SIG-M5 treated with dmso at 0.1 percent for 504 hours (cell line): Measurements from ENCODE around the gene ZNF525.
A peak's percentile ranks its signal among the peaks of the same experiment; 100 is the strongest.
"Not testable (repeated sequence)": the region's sequence is repeated elsewhere in the genome, so short reads cannot be mapped to it uniquely, and the experiment has no call there.

Source experiments
- DNase-seq: peaks from one replicate; lab custom pipeline; 2025; ENCODE audit not compliant: unreplicated experiment; lab: John Stamatoyannopoulos, UW

ZNF525 gene

DNA sequence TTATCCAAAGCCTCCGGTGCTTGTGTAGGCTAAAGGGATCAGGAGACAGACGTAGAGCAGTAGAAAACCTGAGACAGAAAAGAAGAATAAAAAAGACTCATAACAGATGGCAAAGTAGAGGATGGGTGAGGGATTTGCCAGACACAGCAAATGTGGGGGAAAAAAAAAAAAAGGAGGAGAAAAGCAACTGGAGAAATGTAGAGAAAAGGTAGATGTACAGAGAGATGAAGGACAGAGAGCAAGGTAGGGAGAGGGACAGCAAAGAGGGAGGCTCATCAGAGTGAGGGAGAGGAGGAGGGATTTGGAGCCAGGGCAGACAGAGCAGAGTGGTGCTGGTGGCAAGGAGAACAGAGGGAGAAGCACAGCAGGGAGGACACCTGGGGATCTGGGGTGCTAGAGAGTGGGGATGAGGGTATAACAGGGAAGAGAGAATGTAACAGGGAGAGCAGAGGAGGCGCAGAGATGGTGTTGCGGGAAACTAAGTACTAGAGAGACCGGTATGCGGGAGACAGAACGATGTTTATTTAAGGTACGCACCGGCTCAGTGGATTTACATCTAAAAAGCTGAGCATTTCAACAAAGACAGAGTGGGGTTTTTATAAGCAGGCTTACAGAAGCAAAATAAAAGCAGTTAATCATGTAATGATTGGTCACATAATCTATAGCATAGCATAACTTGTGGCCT lies 30.5 kb downstream of the ZNF525 start:
- DNase-seq: not testable (repeated sequence)

- no peak for DNase-seq
These were observed 31.0 kb downstream of the ZNF525 start for GRCh38 chr19:53396525-53396868.

- DNase-seq: not testable (repeated sequence)
These were observed 32.4 kb downstream of the ZNF525 start for GRCh38 chr19:53397918-53398317.

DNA sequence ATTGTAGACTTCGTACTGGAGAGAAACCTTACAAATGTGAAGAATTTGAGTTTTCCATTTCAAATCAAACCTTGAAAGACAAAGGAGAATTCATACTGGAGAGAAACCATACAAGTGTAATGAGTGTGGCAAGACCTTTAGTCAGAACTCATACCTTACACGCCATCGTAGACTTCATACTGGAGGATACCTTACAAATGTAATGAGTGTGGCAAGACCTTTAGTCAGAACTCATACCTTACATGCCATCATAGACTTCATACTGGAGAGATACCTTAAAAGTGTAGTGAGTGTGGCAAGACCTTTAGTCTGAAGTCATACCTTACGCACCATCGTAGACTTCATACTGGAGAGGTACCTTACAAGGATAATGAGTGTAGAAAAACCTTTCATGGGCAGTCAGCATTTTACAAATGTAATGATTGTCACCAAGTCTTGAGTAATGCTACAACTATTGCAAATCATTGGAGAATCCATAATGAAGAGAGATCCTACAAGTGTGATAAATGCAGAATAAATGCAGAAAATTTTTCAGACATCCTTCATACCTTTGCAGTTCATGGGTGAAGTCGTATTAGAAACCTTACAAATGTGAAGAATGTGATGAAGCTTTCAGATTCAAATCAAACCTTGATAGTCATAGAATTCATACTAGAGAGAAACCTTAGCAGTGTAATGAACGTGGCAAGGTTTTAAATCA lies 44.1 kb downstream of the ZNF525 start:
- DNase-seq: no peak

- not testable (repeated sequence) for DNase-seq
These were observed 55.2 kb downstream of the ZNF525 start for GRCh38 chr19:53420520-53421315.

DNA sequence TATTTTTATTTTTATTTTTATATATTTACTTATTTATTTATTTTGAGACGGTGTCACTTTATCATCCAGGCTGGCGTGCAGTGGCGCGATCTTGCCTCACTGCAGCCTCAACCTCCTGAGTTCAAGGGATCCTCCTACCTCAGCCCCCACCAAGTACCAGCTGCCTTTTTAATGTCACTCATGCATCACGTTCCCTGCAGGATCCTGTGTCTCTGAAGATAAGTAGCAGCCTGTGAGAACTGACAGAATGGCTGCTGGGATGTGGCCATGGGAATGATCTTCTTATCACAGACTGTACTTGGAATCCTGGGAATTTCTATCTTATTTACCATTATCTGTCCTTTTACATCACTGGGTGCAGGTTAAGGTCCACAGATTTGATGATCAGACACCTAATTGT lies 57.0 kb downstream of the ZNF525 start:
- DNase-seq: no peak

- DNase-seq: not testable (repeated sequence)
These were observed 57.6 kb downstream of the ZNF525 start for GRCh38 chr19:53423074-53423473.

DNA sequence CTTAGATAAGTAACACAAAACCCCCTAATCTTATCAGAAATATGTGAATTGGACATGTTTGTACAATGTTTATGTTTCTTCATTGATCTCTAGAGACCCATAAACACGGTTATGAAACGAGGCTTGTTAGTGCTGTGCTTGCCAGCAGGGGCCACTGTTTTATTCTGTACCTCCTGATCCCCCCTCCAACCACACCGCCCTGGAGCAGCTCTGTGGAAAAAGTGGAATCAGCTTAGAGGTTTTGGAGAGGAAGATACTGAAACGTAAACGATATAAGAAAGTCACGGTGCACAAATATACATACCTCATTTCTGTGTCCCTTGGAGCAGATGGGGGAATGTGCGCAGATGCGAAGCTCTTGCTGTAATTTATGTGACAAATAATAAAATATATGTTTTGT lies 58.2 kb downstream of the ZNF525 start:
- not testable (repeated sequence) for DNase-seq

DNA sequence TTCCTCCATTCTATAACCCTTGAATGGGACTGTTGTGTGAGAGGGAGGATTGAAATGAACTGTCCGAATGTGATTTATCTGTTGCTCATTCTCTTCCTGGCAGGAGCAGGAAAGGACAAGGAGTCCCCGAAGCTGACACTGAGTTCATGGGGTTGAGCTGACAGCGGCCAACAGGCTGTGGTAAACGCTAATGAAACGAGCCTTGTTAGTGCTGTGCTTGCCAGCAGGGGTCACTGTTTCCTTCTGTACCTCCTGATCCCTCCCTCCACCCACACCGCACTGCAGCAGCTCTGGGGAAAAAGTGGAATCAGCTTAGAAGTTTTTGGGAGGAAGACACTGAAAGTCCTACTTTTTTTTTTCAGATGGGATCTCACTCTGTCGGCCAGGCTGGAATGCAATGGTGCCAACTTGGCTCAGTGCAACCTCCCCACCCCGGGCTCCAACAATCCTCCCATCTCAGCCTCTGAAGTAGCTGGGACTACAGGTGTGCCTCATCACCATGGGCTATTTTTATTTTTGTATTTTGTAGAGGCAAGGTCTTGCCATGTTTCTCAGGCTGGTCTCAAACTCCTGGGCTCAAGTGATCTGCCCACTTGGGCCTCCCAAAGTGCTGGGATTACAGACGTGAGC lies 59.6 kb downstream of the ZNF525 start:
- DNase-seq: peak; percentile 11

- DNase-seq: peak; percentile 51
These were observed 66.0 kb downstream of the ZNF525 start, which contains the start of gene ZNF761 for GRCh38 chr19:53431399-53432087. Gene ZNF761, plus strand, starts transcription at chr19:53431984. Its CDS starts 15,285 bp downstream, at chr19:53447269.

DNA sequence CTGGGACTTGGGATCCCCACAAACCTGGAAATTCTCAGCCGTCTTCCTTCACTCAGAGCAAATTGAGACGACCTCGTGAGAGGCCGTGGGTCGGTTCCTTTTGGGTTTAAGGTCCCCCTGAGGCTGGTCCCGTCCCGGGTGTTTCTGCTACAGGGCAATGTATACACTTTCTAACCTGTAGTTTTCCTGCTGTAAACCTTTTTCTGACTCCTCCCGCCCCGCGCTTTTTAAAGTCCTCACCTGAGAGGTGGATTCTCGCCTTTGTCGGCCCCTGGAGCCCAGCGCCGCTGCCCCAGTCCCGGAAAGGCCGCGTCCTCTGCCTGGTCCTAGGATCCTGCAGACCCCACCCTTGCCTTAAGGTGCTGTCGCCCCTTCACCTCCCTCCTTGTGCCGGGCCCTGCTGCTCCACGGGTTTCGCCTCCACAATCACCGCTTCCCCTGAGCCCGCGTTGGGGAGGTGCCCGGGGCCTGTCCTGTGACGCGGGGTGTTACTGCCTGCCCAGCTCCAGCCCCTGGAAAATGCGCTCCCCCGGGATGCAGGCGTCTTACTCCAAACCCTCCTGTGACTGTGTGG lies 66.7 kb downstream of the ZNF525 start:
- no peak for DNase-seq
